Stimulated activated CD4-positive, alpha-beta T cell treated with anti-CD3 and anti-CD28 coated beads, Interleukin-15, amount 100 ng/mL, for 24 hours (primary cell): ENCODE results near the gene FBXO48.
"Not testable (repeated sequence)": the region's sequence is repeated elsewhere in the genome, so short reads cannot be mapped to it uniquely, and the experiment has no call there.

Experiments used
- DNase-seq: peaks from one replicate; pipeline ENCODE4 v3.0.0-alpha.2; 2020

The FBXO48 gene

GRCh38 chr2:68469935-68470334, 2.8 kb upstream of the FBXO48 start:
- no peak for DNase-seq

GRCh38 chr2:68468801-68469200, 1.7 kb upstream of the FBXO48 start:
- no peak for DNase-seq

GRCh38 chr2:68466778-68467076, 367 bp downstream of the FBXO48 start:
- DNase-seq = no peak

- DNase-seq = peak; percentile 76
Measured at GRCh38 chr2:68466361-68466777, 725 bp downstream of the FBXO48 start.

GRCh38 chr2:68465081-68465916, 1.8 kb downstream of the FBXO48 start:
- peak; percentile 58 for DNase-seq

- DNase-seq = no peak
Measured at GRCh38 chr2:68464651-68465050, 2.4 kb downstream of the FBXO48 start.

GRCh38 chr2:68463287-68463877, 3.7 kb downstream of the FBXO48 start:
- no peak for DNase-seq

GRCh38 chr2:68458981-68459380, 8.1 kb downstream of the FBXO48 start:
- no peak for DNase-seq

- DNase-seq = no peak
Measured at GRCh38 chr2:68456198-68456597, 10.9 kb downstream of the FBXO48 start.

- no peak for DNase-seq
Measured at GRCh38 chr2:68454719-68455118, 12.4 kb downstream of the FBXO48 start.

GRCh38 chr2:68453761-68454360, 13.2 kb downstream of the FBXO48 start:
- no peak for DNase-seq

GRCh38 chr2:68452158-68452900, 14.8 kb downstream of the FBXO48 start:
- DNase-seq = peak; percentile 12

- DNase-seq = no peak
Measured at GRCh38 chr2:68448671-68449653, 18.1 kb downstream of the FBXO48 start.

GRCh38 chr2:68447118-68447517, 20.0 kb downstream of the FBXO48 start:
- no peak for DNase-seq

GRCh38 chr2:68446425-68446824, 20.7 kb downstream of the FBXO48 start:
- not testable (repeated sequence) for DNase-seq

GRCh38 chr2:68441994-68442322, 25.1 kb downstream of the FBXO48 start:
- no peak for DNase-seq

GRCh38 chr2:68441179-68441993, 25.7 kb downstream of the FBXO48 start:
- DNase-seq = peak; percentile 90

- DNase-seq = no peak
Measured at GRCh38 chr2:68438455-68439303, 28.4 kb downstream of the FBXO48 start.

GRCh38 chr2:68436270-68436669, 30.8 kb downstream of the FBXO48 start:
- no peak for DNase-seq

GRCh38 chr2:68435615-68436014, 31.5 kb downstream of the FBXO48 start:
- DNase-seq = no peak

GRCh38 chr2:68434981-68435380, 32.1 kb downstream of the FBXO48 start:
- no peak for DNase-seq
